DLD1 (cell line): ENCODE measurements around the gene LRIT2.
"Not testable (repeated sequence)": the region's sequence is repeated elsewhere in the genome, so short reads cannot be mapped to it uniquely, and the experiment has no call there.

Experiments used
- in situ Hi-C: cut with HindIII; loops from 2 replicates; pipeline ENCODE4 v1.10.0; 2017; ENCODE audit warnings: low sequenced_read_pairs

The LRIT2 gene

DNA sequence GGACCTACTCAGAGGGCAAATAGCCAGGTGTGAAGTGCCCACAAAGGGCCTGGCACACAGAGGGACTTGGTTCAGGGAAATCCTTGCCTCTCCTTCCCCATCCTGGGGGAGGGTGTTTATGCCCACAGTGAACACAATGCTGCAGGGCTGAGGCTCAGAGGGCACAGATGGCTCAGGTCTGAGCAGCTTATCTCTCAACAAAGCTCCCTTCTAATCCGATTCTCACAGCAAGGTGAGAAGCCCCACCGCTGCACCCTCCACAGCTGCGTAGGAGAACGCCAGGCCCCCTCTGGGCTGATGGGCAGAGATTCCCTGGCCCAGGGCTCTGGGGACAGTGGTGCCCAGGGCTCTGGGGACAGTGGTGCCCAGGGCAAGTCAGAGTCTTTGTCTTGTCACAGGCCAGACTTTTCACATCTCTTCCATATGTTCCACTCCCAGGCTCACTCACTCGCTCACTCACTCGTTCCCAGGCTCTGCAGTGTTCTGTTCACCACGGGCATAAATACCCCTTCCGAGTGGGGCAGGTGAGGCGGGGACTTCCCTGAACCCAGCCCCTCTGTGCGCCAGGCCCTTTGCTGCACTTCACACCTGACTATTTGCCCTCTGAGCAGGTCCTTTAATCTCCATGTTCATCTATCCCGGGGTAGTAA lies 39.7 kb downstream of the LRIT2 start:
- in situ Hi-C loops, result no loop called here

GRCh38 chr10:84184517-84184916 lies 40.8 kb downstream of the LRIT2 start:
- in situ Hi-C loops, result no loop called here

- in situ Hi-C loops, result no loop called here
Measured at GRCh38 chr10:84181631-84182030, 43.7 kb downstream of the LRIT2 start.

DNA sequence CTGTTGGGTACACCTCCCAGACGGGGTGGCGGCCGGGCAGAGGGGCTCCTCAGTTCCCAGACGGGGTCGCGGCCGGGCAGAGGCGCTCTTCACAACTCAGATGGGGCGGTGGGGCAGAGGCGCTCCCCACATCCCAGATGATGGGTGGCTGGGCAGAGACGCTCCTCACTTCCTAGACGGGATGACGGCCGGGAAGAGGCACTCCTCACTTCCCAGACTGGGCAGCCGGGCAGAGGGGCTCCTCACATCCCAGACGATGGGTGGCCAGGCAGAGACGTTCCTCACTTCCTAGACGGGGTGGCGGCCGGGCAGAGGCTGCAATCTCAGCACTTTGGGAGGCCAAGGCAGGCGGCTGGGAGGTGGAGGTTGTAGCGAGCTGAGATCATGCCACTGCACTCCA lies 45.0 kb downstream of the LRIT2 start:
- in situ Hi-C loops, result not testable (repeated sequence)

DNA sequence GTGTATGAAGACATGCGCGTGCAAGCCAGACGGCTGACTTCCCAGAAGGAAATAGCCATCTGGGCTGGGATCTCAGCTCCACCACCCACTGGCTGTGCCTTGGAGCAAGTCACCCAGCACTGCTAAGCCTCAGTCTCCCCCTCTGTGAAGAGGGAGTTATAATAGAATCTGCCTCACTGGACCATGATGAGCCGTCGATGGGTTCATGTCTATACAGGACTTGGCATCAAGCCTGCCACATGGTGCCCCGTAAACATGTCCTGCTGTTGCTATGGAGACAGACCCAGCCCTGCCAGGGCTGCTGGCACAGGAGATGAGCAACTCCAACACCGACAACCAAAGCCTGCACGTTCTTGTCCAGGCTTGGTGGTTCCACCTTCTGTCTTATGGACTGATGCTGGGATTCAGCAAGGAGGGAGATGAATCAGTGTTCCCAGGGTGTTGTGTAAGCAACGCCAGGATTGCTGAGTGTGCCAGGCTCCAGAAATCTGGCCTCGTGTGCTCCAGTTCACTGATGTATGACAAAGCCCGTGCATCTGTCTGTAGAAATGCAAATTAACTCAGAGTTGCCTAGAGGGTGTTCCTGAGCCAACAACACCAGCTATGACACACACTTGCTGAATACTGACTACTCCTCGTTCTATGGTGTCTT lies 46.2 kb downstream of the LRIT2 start:
- in situ Hi-C loops, result no loop called here

DNA sequence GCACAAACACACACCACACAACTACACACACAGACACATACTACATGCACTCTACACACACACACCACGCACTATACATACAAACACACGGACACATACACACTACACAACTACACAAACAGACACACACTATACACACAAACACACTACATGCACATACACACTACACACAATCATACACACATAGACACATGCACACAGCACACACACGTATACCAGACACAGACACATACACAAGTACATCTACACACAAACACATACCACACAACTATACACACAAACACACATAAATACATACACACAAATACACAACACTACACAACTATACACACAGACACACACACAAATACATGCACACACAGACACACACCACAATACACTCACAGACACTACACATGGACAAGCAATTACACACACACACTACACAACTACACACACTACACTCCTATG lies 47.2 kb downstream of the LRIT2 start:
- in situ Hi-C loops, result no loop called here

GRCh38 chr10:84177541-84178141 lies 47.7 kb downstream of the LRIT2 start:
- in situ Hi-C loops, result no loop called here

GRCh38 chr10:84176836-84177474 lies 48.4 kb downstream of the LRIT2 start:
- in situ Hi-C loops, result no loop called here

GRCh38 chr10:84176351-84176750 lies 49.0 kb downstream of the LRIT2 start:
- in situ Hi-C loops, result no loop called here

DNA sequence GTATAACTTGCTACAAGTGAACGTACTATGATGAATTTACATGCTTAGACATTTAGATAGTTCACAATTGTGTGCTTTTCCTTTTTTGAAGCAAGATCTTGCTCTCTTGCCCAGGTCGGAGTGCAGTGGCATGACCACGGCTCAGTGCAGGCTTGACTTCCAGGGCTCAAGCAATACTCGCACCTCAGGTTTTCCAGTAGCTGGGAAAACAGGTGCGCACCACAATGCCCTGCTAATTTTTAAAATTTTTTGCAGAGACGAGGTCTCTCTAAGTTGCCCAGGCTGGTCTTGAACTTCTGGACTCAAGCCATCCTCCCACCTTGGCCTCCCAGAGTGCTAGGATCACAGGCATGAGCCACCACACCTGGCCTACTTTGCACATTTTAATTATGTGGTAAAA lies 49.9 kb downstream of the LRIT2 start:
- in situ Hi-C loops, result no loop called here

- in situ Hi-C loops, result no loop called here
Measured at GRCh38 chr10:84173501-84173929, 51.8 kb downstream of the LRIT2 start, which contains the start of gene GPR15LG. Gene GPR15LG, plus strand, starts transcription at chr10:84173801. Its CDS starts 51 bp downstream, at chr10:84173852.

GRCh38 chr10:84172467-84173356 lies 52.6 kb downstream of the LRIT2 start:
- in situ Hi-C loops, result no loop called here

- in situ Hi-C loops, result not testable (repeated sequence)
Measured at GRCh38 chr10:84171700-84172466, 53.5 kb downstream of the LRIT2 start.

GRCh38 chr10:84171237-84171636 lies 54.1 kb downstream of the LRIT2 start:
- in situ Hi-C loops, result not testable (repeated sequence)
